ENCODE measurements around the gene GAMT. TPM values are rescaled to one million over a fixed set of nuclear protein-coding genes. Genes with fewer than 3 reads are reported as not detected.
A peak's percentile ranks its signal among the peaks of the same experiment; 100 is the strongest.

The GAMT gene
- total and polyA plus RNA-seq, 2 of the 13 experiments (the other 11 are each of a cell fraction or from before 2014, with no cell fraction given) = 115 to 124 TPM

- TF ChIP-seq KLF15 (CRISPR knock-in tag; IDR thresholded peaks at IDR 0.05; ENCODE audit: borderline replicate concordance) (no peak), ZNF569 (CRISPR knock-in tag; IDR thresholded peaks at IDR 0.05; ENCODE audit: borderline replicate concordance) (no peak), MYPOP (CRISPR knock-in tag; IDR thresholded peaks at IDR 0.05) (no peak), ZNF746 (CRISPR knock-in tag; IDR thresholded peaks at IDR 0.05) (peak; percentile 32; the same call in 1 of the 2 replicates), UBTF (CRISPR knock-in tag; IDR thresholded peaks at IDR 0.05) (no peak; the same call in 1 of the 2 replicates), SSRP1 (CRISPR knock-in tag; IDR thresholded peaks at IDR 0.05) (no peak), ZNF652 (CRISPR knock-in tag; IDR thresholded peaks at IDR 0.05; ENCODE audit: borderline replicate concordance, low read depth) (no peak), HES4 (CRISPR knock-in tag; IDR thresholded peaks at IDR 0.05; ENCODE audit: borderline replicate concordance) (peak; percentile 43; the same call in 1 of the 2 replicates), MYC (CRISPR knock-in tag; IDR thresholded peaks at IDR 0.05; ENCODE audit: borderline replicate concordance) (no peak; the same call in 1 of the 2 replicates), NFATC3 (CRISPR knock-in tag; IDR thresholded peaks at IDR 0.05) (no peak), MAX (IDR thresholded peaks at IDR 0.05) (peak; percentile 68; the same call in 1 of the 2 replicates), ZNF354B (CRISPR knock-in tag; IDR thresholded peaks at IDR 0.05) (0 out of 2 replicates have a peak, but pooled peaks have one; percentile 2), ZNF570 (CRISPR knock-in tag; IDR thresholded peaks at IDR 0.05; ENCODE audit: borderline replicate concordance) (no peak), SPEN (CRISPR knock-in tag; IDR thresholded peaks at IDR 0.05; ENCODE audit: low read depth) (peak; percentile 47), ZNF772 (CRISPR knock-in tag; IDR thresholded peaks at IDR 0.05) (no peak), ZNF841 (CRISPR knock-in tag; IDR thresholded peaks at IDR 0.05; ENCODE audit: borderline replicate concordance) (no peak), ZBTB7B (CRISPR knock-in tag; IDR thresholded peaks at IDR 0.05) (peak; percentile 75; the same call in 1 of the 2 replicates), RBFOX2 (IDR thresholded peaks at IDR 0.05; ENCODE audit: low read depth, low read length) (peak; percentile 93), POLR2AphosphoS5 (IDR thresholded peaks at IDR 0.05; ENCODE audit: low read depth, low read length) (peak; percentile 48; the same call in 1 of the 2 replicates)
- TF ChIP-seq, protein P1, sequence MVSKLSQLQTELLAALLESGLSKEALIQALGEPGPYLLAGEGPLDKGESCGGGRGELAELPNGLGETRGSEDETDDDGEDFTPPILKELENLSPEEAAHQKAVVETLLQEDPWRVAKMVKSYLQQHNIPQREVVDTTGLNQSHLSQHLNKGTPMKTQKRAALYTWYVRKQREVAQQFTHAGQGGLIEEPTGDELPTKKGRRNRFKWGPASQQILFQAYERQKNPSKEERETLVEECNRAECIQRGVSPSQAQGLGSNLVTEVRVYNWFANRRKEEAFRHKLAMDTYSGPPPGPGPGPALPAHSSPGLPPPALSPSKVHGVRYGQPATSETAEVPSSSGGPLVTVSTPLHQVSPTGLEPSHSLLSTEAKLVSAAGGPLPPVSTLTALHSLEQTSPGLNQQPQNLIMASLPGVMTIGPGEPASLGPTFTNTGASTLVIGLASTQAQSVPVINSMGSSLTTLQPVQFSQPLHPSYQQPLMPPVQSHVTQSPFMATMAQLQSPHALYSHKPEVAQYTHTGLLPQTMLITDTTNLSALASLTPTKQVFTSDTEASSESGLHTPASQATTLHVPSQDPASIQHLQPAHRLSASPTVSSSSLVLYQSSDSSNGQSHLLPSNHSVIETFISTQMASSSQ (IDR thresholded peaks at IDR 0.05; ENCODE audit: low read depth) = no peak
- TF ChIP-seq, protein P1 (CRISPR knock-in tag; IDR thresholded peaks at IDR 0.05; ENCODE audit: borderline replicate concordance) = peak; percentile 5; the same call in 1 of the 2 replicates
Measured at GRCh38 chr19:1401138-1401888, at the start of gene GAMT (continued).

Data from HepG2 (cell line).